LoVo (cell line): ENCODE measurements around the gene MAML2.

ENCODE experiments used
- DNase-seq: peaks from one replicate; pipeline ENCODE4 v3.0.0-alpha.2; 2016; ENCODE audit warnings: low spot score

The MAML2 gene

GRCh38 chr11:96036863-96037262 is 306.1 kb downstream of the MAML2 start:
- DNase-seq, result no peak

- no peak for DNase-seq
Measured at GRCh38 chr11:96035740-96036078, 307.3 kb downstream of the MAML2 start.

GRCh38 chr11:96035031-96035739 is 307.8 kb downstream of the MAML2 start:
- no peak for DNase-seq

- DNase-seq, result no peak
Measured at GRCh38 chr11:96033599-96033998, 309.4 kb downstream of the MAML2 start.

- no peak for DNase-seq
Measured at GRCh38 chr11:96033095-96033494, 309.9 kb downstream of the MAML2 start.

- no peak for DNase-seq
Measured at GRCh38 chr11:96028746-96029145, 314.2 kb downstream of the MAML2 start.

- DNase-seq, result no peak
Measured at GRCh38 chr11:96027021-96027420, 316.0 kb downstream of the MAML2 start.

- no peak for DNase-seq
Measured at GRCh38 chr11:96026310-96026709, 316.7 kb downstream of the MAML2 start.

- no peak for DNase-seq
Measured at GRCh38 chr11:96024666-96025065, 318.3 kb downstream of the MAML2 start.

GRCh38 chr11:96023275-96023674 is 319.7 kb downstream of the MAML2 start:
- no peak for DNase-seq

GRCh38 chr11:96021901-96022650 is 320.9 kb downstream of the MAML2 start:
- DNase-seq, result no peak

- no peak for DNase-seq
Measured at GRCh38 chr11:96019810-96020747, 322.9 kb downstream of the MAML2 start.

- DNase-seq, result no peak
Measured at GRCh38 chr11:96019281-96019680, 323.7 kb downstream of the MAML2 start.

GRCh38 chr11:96017856-96018255 is 325.1 kb downstream of the MAML2 start:
- DNase-seq, result no peak

- DNase-seq, result no peak
Measured at GRCh38 chr11:96016978-96017502, 326.0 kb downstream of the MAML2 start.

- no peak for DNase-seq
Measured at GRCh38 chr11:96015906-96016565, 327.0 kb downstream of the MAML2 start.

GRCh38 chr11:96014217-96014616 is 328.8 kb downstream of the MAML2 start:
- DNase-seq, result peak; percentile 32

- DNase-seq, result no peak
Measured at GRCh38 chr11:96013461-96014213, 329.4 kb downstream of the MAML2 start.

GRCh38 chr11:96012086-96012824 is 330.7 kb downstream of the MAML2 start:
- peak; percentile 80 for DNase-seq

GRCh38 chr11:96010683-96011082 is 332.3 kb downstream of the MAML2 start:
- DNase-seq, result no peak
